T follicular helper cell (primary cell): ENCODE measurements around the gene AKAIN1.

ENCODE experiments used
- DNase-seq: peaks from one replicate; pipeline ENCODE4 v3.0.0-alpha.2; 2020; ENCODE audit warnings: low read depth

The AKAIN1 gene

DNA sequence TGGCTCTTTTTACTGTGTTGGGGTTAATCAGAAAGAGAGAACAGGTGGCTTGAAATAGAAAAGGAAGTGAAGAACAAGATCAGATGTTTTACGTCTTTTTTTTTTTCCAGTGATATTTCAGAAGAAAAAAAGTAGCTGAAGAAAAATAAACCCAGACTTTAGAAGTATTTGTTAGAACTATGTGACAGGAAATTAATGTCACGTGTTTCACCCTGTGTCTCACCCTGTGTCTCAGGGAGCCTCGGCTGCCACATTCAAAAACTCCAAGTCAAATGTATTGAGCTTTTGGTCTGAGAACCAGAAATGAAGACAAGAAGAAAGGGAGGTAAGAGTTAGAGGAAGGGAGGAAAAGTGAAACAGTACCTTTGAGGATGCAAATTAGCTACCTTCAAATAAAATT, 38.0 kb downstream of the AKAIN1 start:
- no peak for DNase-seq

- no peak for DNase-seq
Measured at GRCh38 chr18:5158587-5158986, 38.5 kb downstream of the AKAIN1 start.

DNA sequence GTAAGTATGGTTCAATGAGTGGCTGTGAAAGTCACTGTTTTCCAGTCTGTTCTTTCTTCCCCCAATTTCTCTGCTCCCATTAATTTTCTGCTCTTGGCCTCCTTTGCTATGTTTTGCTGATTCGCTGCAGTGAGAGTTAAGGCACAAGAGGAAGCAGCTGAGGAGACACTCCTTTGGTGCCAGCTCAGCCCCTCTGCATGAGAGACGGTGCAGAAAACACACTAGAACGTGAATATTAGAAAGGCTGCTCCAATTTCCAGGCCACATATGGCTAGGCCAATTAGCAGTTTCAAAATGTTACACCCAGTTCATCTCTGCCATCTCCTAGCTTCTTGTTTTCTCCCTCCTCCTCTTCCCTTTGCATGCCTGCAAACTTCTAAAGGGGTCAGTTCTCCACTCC, 38.9 kb downstream of the AKAIN1 start:
- DNase-seq, result no peak

GRCh38 chr18:5155907-5156287, 41.2 kb downstream of the AKAIN1 start:
- no peak for DNase-seq

DNA sequence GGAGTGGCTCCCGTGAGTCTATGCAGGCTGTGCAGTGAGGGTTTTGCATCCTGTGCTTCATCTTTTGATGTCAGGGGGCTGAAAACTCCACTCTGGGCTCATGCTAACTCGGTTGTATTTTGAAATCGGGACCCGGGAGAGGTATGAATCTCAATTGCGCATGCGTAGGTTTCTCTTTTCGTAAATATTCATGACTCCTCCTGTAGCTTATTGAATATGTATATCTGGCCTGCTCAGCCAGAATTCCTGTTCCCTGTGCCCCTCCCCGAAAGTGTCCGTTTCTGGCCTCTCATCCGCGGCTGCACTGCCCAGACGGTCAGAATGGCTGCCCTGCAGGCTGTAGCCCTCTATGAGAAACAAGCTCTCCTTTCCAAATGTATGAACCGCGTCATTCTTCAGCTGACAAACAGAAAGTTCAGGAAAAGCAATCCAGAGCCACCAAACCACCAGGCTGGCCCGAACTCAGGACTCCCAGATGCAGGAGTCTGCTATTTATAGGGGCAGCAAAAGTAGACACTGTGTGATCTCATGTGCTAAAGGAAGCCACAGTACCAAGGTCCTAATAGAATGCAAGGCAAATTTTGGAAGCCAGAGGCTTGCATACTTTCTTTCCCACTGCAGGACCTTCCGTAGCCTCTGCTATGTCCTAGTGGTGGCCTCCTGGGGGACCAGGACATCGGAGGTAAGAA, 41.7 kb downstream of the AKAIN1 start:
- no peak for DNase-seq

- DNase-seq, result no peak
Measured at GRCh38 chr18:5152343-5153020, 44.6 kb downstream of the AKAIN1 start.

DNA sequence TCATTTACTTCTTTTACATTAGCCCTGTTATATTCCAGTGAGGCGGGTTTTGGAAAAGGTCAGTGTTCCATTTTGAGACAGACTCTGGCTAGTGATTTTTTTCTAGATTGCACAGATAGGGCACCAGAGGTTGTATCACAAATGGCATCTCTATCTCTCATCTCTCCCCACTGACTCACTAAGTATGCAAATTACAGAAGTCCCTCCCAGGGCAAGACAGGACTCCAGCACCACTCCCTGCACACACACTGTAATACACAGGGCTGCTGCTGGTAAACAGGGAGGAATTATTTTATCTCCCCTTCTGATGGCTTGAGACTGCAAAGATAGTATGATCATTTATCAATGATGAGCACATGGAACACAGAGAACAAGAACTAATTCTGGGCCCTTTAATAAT, 46.2 kb downstream of the AKAIN1 start:
- no peak for DNase-seq

DNA sequence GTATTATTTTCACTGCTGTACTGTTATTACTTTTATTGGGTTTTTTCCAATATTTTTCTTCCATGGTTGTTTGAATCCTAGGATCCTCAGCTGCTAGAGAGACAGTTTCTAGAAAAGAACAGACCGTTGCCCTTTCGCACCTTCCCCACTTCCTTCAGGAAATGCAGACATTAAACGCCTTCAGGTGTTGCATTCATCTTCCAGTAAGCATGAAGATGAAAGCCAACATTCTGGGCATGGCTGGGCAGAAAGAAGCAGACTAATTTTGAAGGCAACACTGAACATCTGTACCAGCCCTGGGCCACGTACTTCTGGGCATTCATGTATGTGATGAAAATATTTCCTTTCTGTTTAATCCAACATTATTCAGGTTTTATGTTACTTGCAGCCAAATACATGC, 51.0 kb downstream of the AKAIN1 start:
- no peak for DNase-seq

GRCh38 chr18:5145168-5145825, 51.8 kb downstream of the AKAIN1 start:
- DNase-seq, result no peak

- DNase-seq, result no peak
Measured at GRCh38 chr18:5144629-5145028, 52.4 kb downstream of the AKAIN1 start.

GRCh38 chr18:5142859-5143258, 54.2 kb downstream of the AKAIN1 start:
- no peak for DNase-seq

- DNase-seq, result no peak
Measured at GRCh38 chr18:5142131-5142530, 54.9 kb downstream of the AKAIN1 start.

GRCh38 chr18:5137261-5137660, 59.8 kb downstream of the AKAIN1 start:
- DNase-seq, result no peak

- no peak for DNase-seq
Measured at GRCh38 chr18:5132987-5133386, 64.1 kb downstream of the AKAIN1 start.

DNA sequence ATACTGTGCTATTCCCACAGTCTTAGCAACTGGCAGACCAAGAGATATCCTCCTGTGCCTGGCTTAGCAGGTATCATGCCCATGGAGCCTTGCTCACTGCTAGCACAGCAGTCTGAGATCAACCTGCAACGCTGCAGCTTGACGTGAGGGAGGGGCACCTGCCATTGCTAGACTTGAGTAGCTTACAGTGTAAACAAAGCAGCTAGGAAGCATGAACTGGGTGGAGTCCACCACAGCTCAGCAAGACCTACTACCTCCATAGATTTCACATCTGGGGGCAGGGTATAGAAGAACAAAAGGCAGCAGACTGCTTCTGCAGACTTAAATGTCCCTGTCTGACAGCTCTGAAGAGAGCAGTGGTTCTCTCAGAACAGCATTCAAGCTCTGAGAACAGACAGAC, 74.8 kb downstream of the AKAIN1 start:
- DNase-seq, result no peak

GRCh38 chr18:5110266-5110665, 86.8 kb downstream of the AKAIN1 start:
- no peak for DNase-seq

- DNase-seq, result no peak
Measured at GRCh38 chr18:5107988-5108387, 89.1 kb downstream of the AKAIN1 start.

DNA sequence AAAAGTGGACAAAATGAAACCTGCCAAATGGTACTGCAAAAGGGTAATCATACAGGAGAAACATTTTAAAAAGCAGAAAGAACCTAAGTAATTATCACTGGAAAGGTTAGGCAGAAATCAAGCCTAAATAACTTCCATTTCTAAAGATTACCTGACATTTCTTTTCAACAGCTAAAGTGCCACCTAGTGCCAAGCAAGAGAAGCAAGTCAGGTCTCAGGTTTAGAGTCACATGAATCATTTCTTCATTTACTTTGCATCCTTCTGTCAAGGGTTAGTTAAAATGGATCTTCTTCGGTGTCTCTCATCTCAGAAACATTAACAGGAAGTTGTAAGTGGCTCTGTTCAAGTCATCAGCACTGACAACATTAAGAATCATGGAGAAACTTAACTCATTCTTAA, 90.3 kb downstream of the AKAIN1 start:
- no peak for DNase-seq

GRCh38 chr18:5104246-5104645, 92.8 kb downstream of the AKAIN1 start:
- no peak for DNase-seq

DNA sequence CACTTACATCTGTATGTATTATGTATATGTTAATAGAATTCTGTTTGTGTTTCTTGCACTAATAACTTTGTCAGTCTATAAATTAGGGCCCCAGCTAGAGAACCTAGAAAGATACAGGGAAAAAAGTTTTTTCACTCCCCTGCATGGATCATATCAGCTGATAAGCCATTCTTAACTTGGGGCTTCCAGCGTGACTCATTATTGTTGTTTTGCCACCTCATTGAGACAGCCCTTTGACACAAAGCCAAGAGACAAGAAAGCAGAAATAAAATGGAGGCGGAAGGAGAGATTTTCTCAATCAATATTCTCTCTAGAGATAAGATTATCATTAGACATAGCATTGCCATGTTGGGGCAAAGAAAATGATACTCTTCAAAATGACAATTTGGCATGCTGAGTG, 93.4 kb downstream of the AKAIN1 start:
- DNase-seq, result no peak

DNA sequence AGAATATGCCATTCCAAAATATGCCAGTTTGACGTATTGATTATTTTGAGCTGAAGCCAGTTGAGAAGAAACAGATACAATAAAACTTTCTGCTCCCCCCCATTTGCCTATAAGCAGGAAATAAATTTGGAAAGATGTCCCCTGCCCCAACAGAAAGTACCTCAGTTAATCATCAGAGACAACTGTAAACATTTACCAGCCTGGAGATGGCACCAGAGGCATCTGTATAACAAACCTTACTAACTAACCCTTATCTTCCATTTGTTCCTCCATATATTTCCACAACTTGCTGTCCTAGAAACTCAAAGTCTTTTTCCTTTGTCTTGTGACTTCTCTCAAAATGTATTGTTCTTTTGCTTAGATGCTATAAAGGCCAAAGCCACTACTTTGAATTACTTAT, 93.8 kb downstream of the AKAIN1 start:
- no peak for DNase-seq

GRCh38 chr18:5097116-5097703, 99.8 kb downstream of the AKAIN1 start:
- DNase-seq, result no peak

DNA sequence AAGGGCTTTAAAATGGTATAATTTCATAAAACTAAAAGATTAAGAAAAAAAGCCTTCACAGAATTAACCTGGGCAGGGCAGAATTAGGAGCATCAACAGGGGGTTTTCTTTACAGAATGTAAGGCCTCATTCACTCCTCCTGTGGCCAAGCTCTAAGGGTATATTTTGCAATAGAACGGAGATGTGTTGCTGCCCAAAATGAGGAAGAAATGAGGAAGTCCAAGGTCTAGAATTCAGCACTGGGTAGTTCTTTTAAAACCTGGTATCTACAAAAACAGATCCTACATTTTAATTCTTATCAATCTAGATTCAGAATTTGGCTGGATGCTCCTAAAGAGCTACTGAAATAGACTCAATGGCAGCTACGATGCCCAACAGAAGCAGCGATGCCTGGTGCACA, 101.8 kb downstream of the AKAIN1 start:
- no peak for DNase-seq
